Natural killer cell treated with Interleukin-12 subunit alpha and Interleukin-12 subunit beta and Interleukin-15 and Interleukin-18, amount 100 ng/mL, for 72 hours (primary cell): Measurements from ENCODE around the gene FBP2. TPM values are rescaled to one million over a fixed set of nuclear protein-coding genes. Genes with fewer than 3 reads are reported as not detected.
"Not testable (repeated sequence)": the region's sequence is repeated elsewhere in the genome, so short reads cannot be mapped to it uniquely, and the experiment has no call there.

Experiments
- ATAC-seq, 2 donors: fragments of 150-1000 bp; cut with Tn5 transposase in 1 of 2; sonication (Bioruptor Pico), chemical (Tn5 transposase) in 1 of 2; 2 replicates each; pipeline ENCODE4 v1.10.0; 2021
- DNase-seq: peaks from one replicate; pipeline ENCODE4 v3.0.0; 2022; ENCODE audit warnings: low spot score
- H3K27ac Mint-ChIP-seq, 2 donors: 1 replicate in 1 of 2; 2 replicates in 1 of 2; pipeline ENCODE4 v1.8.0; 2022; ENCODE audit warnings: mixed read lengths in 2 of 2, mild to moderate bottlenecking in 1 of 2, moderate library complexity in 1 of 2
- H3K27me3 Mint-ChIP-seq, 2 donors: 1 replicate in 1 of 2; 2 replicates in 1 of 2; pipeline ENCODE4 v1.8.0; 2022; ENCODE audit warnings: mixed read lengths in 2 of 2
- H3K36me3 Mint-ChIP-seq: one replicate; pipeline ENCODE4 v1.8.0; 2022; ENCODE audit warnings: mixed read lengths
- H3K4me1 Mint-ChIP-seq, 2 donors: 1 replicate in 1 of 2; 2 replicates in 1 of 2; pipeline ENCODE4 v1.8.0; 2022; ENCODE audit warnings: low read depth in 2 of 2, mixed read lengths in 2 of 2, mild to moderate bottlenecking in 1 of 2
- H3K4me3 Mint-ChIP-seq: one replicate; pipeline ENCODE4 v1.8.0; 2022; ENCODE audit warnings: mixed read lengths
- H3K9me3 Mint-ChIP-seq: 2 replicates; pipeline ENCODE4 v1.8.0; 2022; ENCODE audit warnings: mixed read lengths
- total RNA-seq, 2 donors: library from RNA; stranded (reverse); gene quantifications; one replicate each; pipeline ENCODE4 v1.2.3, GENCODE V29; 2022

The FBP2 gene
- total RNA-seq, 2 donors from 2014 or later: not detected

- Mint-ChIP-seq H3K4me1 (no peaks in the 10 kb centered on the region), H3K4me3 (no peak overlapping the region), H3K9me3 (no peaks in the 10 kb centered on the region), H3K36me3 (no peaks in the 10 kb centered on the region), H3K27ac (no peak overlapping the region), H3K27me3 (peaks cover 10 to 13% of the 10 kb centered on the region in 2 donors)
- DNase-seq (no peak), ATAC-seq (no peak)
These were observed 26.4 kb downstream of the FBP2 start for GRCh38 chr9:94567271-94567670.

- H3K4me1 Mint-ChIP-seq: no peaks in the 10 kb centered on the region
- no peaks in the 10 kb centered on the region for H3K9me3 Mint-ChIP-seq
- no peak overlapping the region for H3K27ac Mint-ChIP-seq
- no peaks in the 10 kb centered on the region for H3K36me3 Mint-ChIP-seq
- peaks cover 5 to 7% of the 10 kb centered on the region in 2 donors for H3K27me3 Mint-ChIP-seq
- DNase-seq: no peak
- no peak for ATAC-seq
- H3K4me3 Mint-ChIP-seq: no peak overlapping the region
These were observed 27.1 kb downstream of the FBP2 start for GRCh38 chr9:94566550-94566949.

GRCh38 chr9:94564279-94564678 is 29.3 kb downstream of the FBP2 start:
- not testable (repeated sequence) for H3K36me3 Mint-ChIP-seq, ATAC-seq, H3K4me3 Mint-ChIP-seq, H3K27ac Mint-ChIP-seq, H3K9me3 Mint-ChIP-seq, DNase-seq, H3K27me3 Mint-ChIP-seq, H3K4me1 Mint-ChIP-seq

- ATAC-seq: no peak
- Mint-ChIP-seq H3K4me1 (no peaks in the 10 kb centered on the region), H3K36me3 (no peaks in the 10 kb centered on the region), H3K9me3 (no peaks in the 10 kb centered on the region), H3K4me3 (no peak overlapping the region), H3K27me3 (peaks cover 2 to 7% of the 10 kb centered on the region in 2 donors), H3K27ac (no peak overlapping the region)
- no peak for DNase-seq
These were observed 30.1 kb downstream of the FBP2 start for GRCh38 chr9:94563548-94563947.

GRCh38 chr9:94560237-94560636 is 33.4 kb downstream of the FBP2 start:
- Mint-ChIP-seq H3K27ac (no peak overlapping the region), H3K36me3 (no peaks in the 10 kb centered on the region)
- DNase-seq: no peak

GRCh38 chr9:94557376-94557775 is 36.2 kb downstream of the FBP2 start:
- Mint-ChIP-seq H3K4me1 (no peaks in the 10 kb centered on the region), H3K27me3 (peaks cover 8 to 11% of the 10 kb centered on the region in 2 donors), H3K27ac (no peak overlapping the region), H3K4me3 (no peak overlapping the region), H3K9me3 (no peaks in the 10 kb centered on the region), H3K36me3 (no peaks in the 10 kb centered on the region)
- ATAC-seq (no peak), DNase-seq (no peak)

More at GRCh38 chr9:94560237-94560636, 33.4 kb downstream of the FBP2 start:
- Mint-ChIP-seq H3K4me3 (no peak overlapping the region), H3K27me3 (peaks cover 7 to 13% of the 10 kb centered on the region in 2 donors), H3K9me3 (no peaks in the 10 kb centered on the region), H3K4me1 (no peaks in the 10 kb centered on the region)
- no peak for ATAC-seq

GRCh38 chr9:94554439-94555331 is 38.9 kb downstream of the FBP2 start, which contains the start of gene PCAT7:
TSS of gene PCAT7 (plus strand) at chr9:94555083.
- H3K4me3 Mint-ChIP-seq: no peak within 1 kb of the TSS
- no peaks in the 10 kb centered on the region for H3K4me1 Mint-ChIP-seq
- DNase-seq: no peak
- no peak within 1 kb of the TSS for H3K27ac Mint-ChIP-seq
- peaks cover 16 to 18% of the 10 kb centered on the region in 2 donors for H3K27me3 Mint-ChIP-seq
- peak; percentile 74 to 90 for ATAC-seq
- no peaks in the 10 kb centered on the region for H3K36me3 Mint-ChIP-seq
- no peaks in the 10 kb centered on the region for H3K9me3 Mint-ChIP-seq

GRCh38 chr9:94554078-94554438 is 39.6 kb downstream of the FBP2 start:
- ATAC-seq (peak in 1 of 2 donors; percentile 38), DNase-seq (no peak)
- Mint-ChIP-seq H3K4me3 (no peak overlapping the region), H3K9me3 (no peaks in the 10 kb centered on the region), H3K27me3 (peaks cover 21 to 22% of the 10 kb centered on the region in 2 donors), H3K36me3 (no peaks in the 10 kb centered on the region), H3K27ac (no peak overlapping the region), H3K4me1 (no peaks in the 10 kb centered on the region)

GRCh38 chr9:94553029-94553938 is 40.3 kb downstream of the FBP2 start:
- no peak overlapping the region for H3K4me3 Mint-ChIP-seq
- ATAC-seq: peak in 1 of 2 donors; percentile 28
- H3K9me3 Mint-ChIP-seq: no peaks in the 10 kb centered on the region
- H3K4me1 Mint-ChIP-seq: no peaks in the 10 kb centered on the region
- H3K27me3 Mint-ChIP-seq: peaks cover 21 to 23% of the 10 kb centered on the region in 2 donors
- DNase-seq: no peak
- H3K27ac Mint-ChIP-seq: no peak overlapping the region
- H3K36me3 Mint-ChIP-seq: no peaks in the 10 kb centered on the region

- DNase-seq (no peak), ATAC-seq (no peak)
- peaks cover 22 to 49% of the 10 kb centered on the region in 2 donors for H3K27me3 Mint-ChIP-seq
- no peak overlapping the region for H3K27ac Mint-ChIP-seq
- no peaks in the 10 kb centered on the region for H3K4me1 Mint-ChIP-seq
- H3K36me3 Mint-ChIP-seq: no peaks in the 10 kb centered on the region
- no peak overlapping the region for H3K4me3 Mint-ChIP-seq
- no peaks in the 10 kb centered on the region for H3K9me3 Mint-ChIP-seq
These were observed 47.7 kb downstream of the FBP2 start for GRCh38 chr9:94545940-94546339.

- ATAC-seq, H3K27ac Mint-ChIP-seq, H3K4me1 Mint-ChIP-seq: not testable (repeated sequence)
These were observed 49.3 kb downstream of the FBP2 start for GRCh38 chr9:94544335-94544734.

GRCh38 chr9:94538908-94539307 is 54.7 kb downstream of the FBP2 start:
- DNase-seq (no peak), ATAC-seq (no peak)
- H3K4me1 Mint-ChIP-seq: no peaks in the 10 kb centered on the region
- peaks cover 26 to 36% of the 10 kb centered on the region in 2 donors for H3K27me3 Mint-ChIP-seq
- no peak overlapping the region for H3K4me3 Mint-ChIP-seq
- no peaks in the 10 kb centered on the region for H3K9me3 Mint-ChIP-seq
- H3K27ac Mint-ChIP-seq: no peak overlapping the region
- H3K36me3 Mint-ChIP-seq: no peaks in the 10 kb centered on the region

More at GRCh38 chr9:94544335-94544734, 49.3 kb downstream of the FBP2 start:
- not testable (repeated sequence) for H3K36me3 Mint-ChIP-seq, H3K4me3 Mint-ChIP-seq, DNase-seq, H3K9me3 Mint-ChIP-seq
- peaks cover 27 to 49% of the 10 kb centered on the region in 2 donors for H3K27me3 Mint-ChIP-seq

- H3K4me1 Mint-ChIP-seq: no peaks in the 10 kb centered on the region
- peaks cover 21 to 23% of the 10 kb centered on the region in 2 donors for H3K27me3 Mint-ChIP-seq
- no peaks in the 10 kb centered on the region for H3K36me3 Mint-ChIP-seq
- no peak for DNase-seq
- ATAC-seq: no peak
- no peak overlapping the region for H3K4me3 Mint-ChIP-seq
- no peak overlapping the region for H3K27ac Mint-ChIP-seq
- no peaks in the 10 kb centered on the region for H3K9me3 Mint-ChIP-seq
These were observed 58.7 kb downstream of the FBP2 start for GRCh38 chr9:94534901-94535300.

GRCh38 chr9:94533601-94534000 is 60.0 kb downstream of the FBP2 start:
- no peak for ATAC-seq
- no peaks in the 10 kb centered on the region for H3K36me3 Mint-ChIP-seq
- H3K27me3 Mint-ChIP-seq: peaks cover 21 to 23% of the 10 kb centered on the region in 2 donors
- no peak for DNase-seq
- no peaks in the 10 kb centered on the region for H3K9me3 Mint-ChIP-seq
- H3K4me3 Mint-ChIP-seq: no peak overlapping the region
- no peak overlapping the region for H3K27ac Mint-ChIP-seq
- no peaks in the 10 kb centered on the region for H3K4me1 Mint-ChIP-seq
